Stomach smooth muscle (tissue), 2 donors: Measurements from ENCODE around the gene CACNA2D4.

Experiments
- H3K27ac ChIP-seq: one replicate; pipeline ENCODE4 v1.7.0; 2013; ENCODE audit warnings: mild to moderate bottlenecking, low read length, inconsistent platforms
- H3K27me3 ChIP-seq, 2 donors: one replicate each; pipeline ENCODE4 v1.7.0; 2013; ENCODE audit warnings: low read length in 2 of 2; ENCODE audit not compliant: insufficient read depth in 2 of 2, control insufficient read depth in 1 of 2
- H3K36me3 ChIP-seq, 2 donors: one replicate each; pipeline ENCODE4 v1.7.0; 2013; ENCODE audit warnings: low read length in 2 of 2; ENCODE audit not compliant: control insufficient read depth in 2 of 2, insufficient read depth in 2 of 2
- H3K4me1 ChIP-seq: one replicate; pipeline ENCODE4 v1.7.0; 2013; ENCODE audit warnings: low read length; ENCODE audit not compliant: control insufficient read depth, insufficient read depth
- H3K4me3 ChIP-seq, 2 donors: one replicate each; pipeline ENCODE4 v1.7.0; 2013; ENCODE audit warnings: low read length in 2 of 2
- H3K9ac ChIP-seq, 2 donors: one replicate each; pipeline ENCODE4 v1.7.0; 2013; ENCODE audit warnings: low read length in 2 of 2, mild to moderate bottlenecking in 1 of 2
- H3K9me3 ChIP-seq, 2 donors: one replicate each; pipeline ENCODE4 v1.7.0; 2013; ENCODE audit warnings: low read length in 2 of 2; ENCODE audit not compliant: control insufficient read depth in 2 of 2
- donor health status: healthy.
- donor health status: Pancreatic carcinoma.

The CACNA2D4 gene

GRCh38 chr12:1908758-1909157 is 9.7 kb downstream of the CACNA2D4 start:
- Histone ChIP-seq H3K27me3 (peaks cover 2 to 3% of the 10 kb centered on the region in 2 donors), H3K36me3 (no peaks in the 10 kb centered on the region), H3K4me3 (no peak overlapping the region), H3K27ac (no peak overlapping the region), H3K9ac (no peak overlapping the region), H3K9me3 (peaks cover 0 to 9% of the 10 kb centered on the region in 2 donors), H3K4me1 (peaks cover 5% of the 10 kb centered on the region)

GRCh38 chr12:1907652-1908611 is 10.5 kb downstream of the CACNA2D4 start:
- Histone ChIP-seq H3K9me3 (peaks cover 0 to 12% of the 10 kb centered on the region in 2 donors), H3K4me1 (peaks cover 5% of the 10 kb centered on the region), H3K9ac (no peak overlapping the region), H3K4me3 (no peak overlapping the region), H3K27ac (no peak overlapping the region), H3K27me3 (peaks cover 2 to 3% of the 10 kb centered on the region in 2 donors), H3K36me3 (no peaks in the 10 kb centered on the region)

DNA sequence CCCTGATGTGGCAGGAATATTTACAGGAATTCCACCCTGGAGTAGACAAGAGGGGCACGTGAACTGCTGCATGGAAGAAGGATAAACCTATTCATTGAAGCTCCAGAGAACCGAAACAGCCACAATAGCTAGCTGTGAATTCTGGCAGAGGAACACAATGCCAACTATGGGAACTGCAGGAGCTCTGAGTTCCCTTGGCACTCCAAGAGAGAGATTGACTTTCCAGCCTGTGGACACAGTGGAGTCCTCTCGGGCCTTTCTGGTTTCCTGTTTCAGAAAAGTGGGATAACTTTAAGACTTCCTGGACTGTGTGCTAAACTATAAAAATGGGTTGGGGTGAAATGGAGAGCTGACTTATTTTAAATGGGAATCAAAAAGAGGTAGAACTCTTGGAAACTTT is 11.9 kb downstream of the CACNA2D4 start:
- Histone ChIP-seq H3K9me3 (peaks cover 0 to 12% of the 10 kb centered on the region in 2 donors), H3K27ac (no peak overlapping the region), H3K4me3 (no peak overlapping the region)

GRCh38 chr12:1904875-1905274 is 13.6 kb downstream of the CACNA2D4 start:
- H3K27me3 ChIP-seq = peaks cover 0 to 2% of the 10 kb centered on the region in 2 donors
- no peak overlapping the region for H3K4me3 ChIP-seq
- H3K27ac ChIP-seq = no peak overlapping the region
- no peak overlapping the region for H3K9ac ChIP-seq
- H3K36me3 ChIP-seq = no peaks in the 10 kb centered on the region
- peaks cover 0 to 12% of the 10 kb centered on the region in 2 donors for H3K9me3 ChIP-seq
- H3K4me1 ChIP-seq = peaks cover 5% of the 10 kb centered on the region

More for the DNA sequence above, 11.9 kb downstream of the CACNA2D4 start:
- H3K9ac ChIP-seq = no peak overlapping the region
- peaks cover 2 to 3% of the 10 kb centered on the region in 2 donors for H3K27me3 ChIP-seq
- H3K4me1 ChIP-seq = peaks cover 5% of the 10 kb centered on the region
- no peaks in the 10 kb centered on the region for H3K36me3 ChIP-seq

DNA sequence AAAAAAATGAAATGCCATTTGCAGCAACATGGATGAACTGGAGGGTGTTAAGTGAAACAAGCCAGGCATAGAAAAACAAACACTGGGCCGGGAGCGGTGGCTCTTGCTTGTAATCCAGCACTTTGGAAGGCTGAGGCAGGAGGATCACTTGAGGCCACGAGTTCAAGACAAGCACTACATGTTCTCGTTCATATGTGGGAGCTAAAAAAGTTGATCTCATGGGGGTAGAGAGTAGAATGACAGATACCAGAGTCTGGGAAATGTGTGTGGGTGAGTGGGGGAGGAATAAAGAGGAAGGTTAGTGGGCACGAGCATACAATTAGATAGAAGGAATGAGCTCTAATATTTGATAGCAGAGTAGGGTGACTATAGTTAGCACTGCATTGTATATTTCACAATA is 21.5 kb downstream of the CACNA2D4 start:
- no peak overlapping the region for H3K9ac ChIP-seq
- H3K36me3 ChIP-seq = no peaks in the 10 kb centered on the region
- H3K27ac ChIP-seq = no peak overlapping the region
- H3K4me3 ChIP-seq = no peak overlapping the region
- no peaks in the 10 kb centered on the region for H3K27me3 ChIP-seq
- no peaks in the 10 kb centered on the region for H3K9me3 ChIP-seq
- H3K4me1 ChIP-seq = no peaks in the 10 kb centered on the region

DNA sequence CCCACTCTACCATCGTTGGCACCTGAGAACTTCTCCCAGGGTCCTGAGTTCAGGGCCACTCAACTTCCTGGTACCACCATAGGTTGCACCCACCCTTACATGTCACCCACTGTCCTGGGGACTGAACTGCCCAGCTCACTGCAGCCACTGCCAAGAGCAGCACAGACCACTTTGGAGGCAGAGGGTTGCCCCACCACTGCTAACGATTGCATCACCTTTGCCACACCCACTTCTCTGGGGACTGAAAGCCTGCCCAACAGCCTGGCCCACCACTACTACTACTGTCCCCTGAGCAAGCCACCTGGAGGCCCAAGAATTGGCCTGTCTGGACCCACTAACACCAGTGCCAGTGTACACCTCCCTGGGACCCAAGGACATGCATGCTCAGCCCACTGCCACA is 27.6 kb downstream of the CACNA2D4 start:
- H3K4me3 ChIP-seq = no peak overlapping the region
- H3K9me3 ChIP-seq = peaks cover 0 to 5% of the 10 kb centered on the region in 2 donors
- H3K27me3 ChIP-seq = no peaks in the 10 kb centered on the region
- H3K9ac ChIP-seq = no peak overlapping the region
- no peaks in the 10 kb centered on the region for H3K36me3 ChIP-seq
- H3K4me1 ChIP-seq = no peaks in the 10 kb centered on the region
- no peak overlapping the region for H3K27ac ChIP-seq

- Histone ChIP-seq H3K4me3 (no peak overlapping the region), H3K27me3 (no peaks in the 10 kb centered on the region), H3K36me3 (no peaks in the 10 kb centered on the region), H3K4me1 (no peaks in the 10 kb centered on the region), H3K9me3 (peaks cover 0 to 5% of the 10 kb centered on the region in 2 donors), H3K27ac (no peak overlapping the region), H3K9ac (no peak overlapping the region)
These were observed 28.2 kb downstream of the CACNA2D4 start for GRCh38 chr12:1890119-1890703.

DNA sequence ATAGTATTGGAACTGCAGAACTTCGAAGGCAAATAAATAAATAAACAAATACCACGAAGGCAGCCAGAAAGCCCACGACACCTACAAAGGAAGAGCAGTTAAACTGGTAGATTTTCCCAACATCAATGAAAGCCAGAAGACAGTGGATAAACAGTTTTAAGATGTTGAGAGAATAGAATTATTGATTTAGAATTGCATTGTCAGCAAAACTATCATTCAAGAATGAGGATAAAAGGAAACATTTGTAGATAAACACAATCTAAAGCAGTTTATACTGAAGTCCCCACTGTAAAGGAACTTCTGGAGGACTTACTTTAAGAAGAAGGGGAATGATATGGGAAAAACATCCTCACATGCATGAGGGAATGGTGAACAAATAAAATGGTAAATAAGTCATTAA is 29.5 kb downstream of the CACNA2D4 start:
- no peaks in the 10 kb centered on the region for H3K36me3 ChIP-seq
- H3K9ac ChIP-seq = no peak overlapping the region
- H3K27me3 ChIP-seq = peaks cover 0 to 2% of the 10 kb centered on the region in 2 donors
- H3K4me1 ChIP-seq = no peaks in the 10 kb centered on the region
- peaks cover 0 to 5% of the 10 kb centered on the region in 2 donors for H3K9me3 ChIP-seq
- H3K4me3 ChIP-seq = no peak overlapping the region
- H3K27ac ChIP-seq = no peak overlapping the region

DNA sequence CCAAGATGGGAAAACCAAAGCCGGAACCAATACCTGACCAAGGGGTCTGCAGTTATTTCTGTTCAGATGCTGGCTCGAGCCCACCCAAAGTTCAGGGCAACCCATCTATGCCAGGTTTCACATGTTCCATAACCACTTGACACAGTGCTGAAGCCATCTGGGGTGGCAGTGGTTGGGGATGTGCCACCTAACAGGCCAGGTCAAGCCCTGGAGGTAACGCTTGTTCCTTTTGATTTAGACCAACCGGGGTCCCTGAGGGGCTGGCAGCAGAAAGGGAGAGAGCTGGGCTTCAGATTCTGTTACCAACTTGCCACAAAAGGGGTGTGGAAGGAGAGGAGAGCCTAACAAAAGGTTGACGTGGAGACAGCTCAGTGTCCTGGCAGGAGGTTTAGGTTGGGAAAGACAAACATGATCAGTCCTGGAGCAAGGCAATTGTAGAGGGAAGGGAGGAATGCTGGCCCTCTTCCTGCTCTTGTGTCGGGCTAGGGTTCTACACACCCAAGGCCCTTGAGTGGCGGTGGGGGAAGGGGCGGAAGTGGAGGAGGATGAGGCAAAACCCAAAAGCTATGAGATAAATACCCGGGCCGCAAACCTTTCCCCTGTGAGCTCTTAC is 31.9 kb downstream of the CACNA2D4 start:
- H3K9ac ChIP-seq = no peak overlapping the region
- peaks cover 0 to 5% of the 10 kb centered on the region in 2 donors for H3K9me3 ChIP-seq
- no peak overlapping the region for H3K27ac ChIP-seq
- peaks cover 0 to 2% of the 10 kb centered on the region in 2 donors for H3K27me3 ChIP-seq
- no peaks in the 10 kb centered on the region for H3K4me1 ChIP-seq
- no peaks in the 10 kb centered on the region for H3K36me3 ChIP-seq
- H3K4me3 ChIP-seq = no peak overlapping the region

DNA sequence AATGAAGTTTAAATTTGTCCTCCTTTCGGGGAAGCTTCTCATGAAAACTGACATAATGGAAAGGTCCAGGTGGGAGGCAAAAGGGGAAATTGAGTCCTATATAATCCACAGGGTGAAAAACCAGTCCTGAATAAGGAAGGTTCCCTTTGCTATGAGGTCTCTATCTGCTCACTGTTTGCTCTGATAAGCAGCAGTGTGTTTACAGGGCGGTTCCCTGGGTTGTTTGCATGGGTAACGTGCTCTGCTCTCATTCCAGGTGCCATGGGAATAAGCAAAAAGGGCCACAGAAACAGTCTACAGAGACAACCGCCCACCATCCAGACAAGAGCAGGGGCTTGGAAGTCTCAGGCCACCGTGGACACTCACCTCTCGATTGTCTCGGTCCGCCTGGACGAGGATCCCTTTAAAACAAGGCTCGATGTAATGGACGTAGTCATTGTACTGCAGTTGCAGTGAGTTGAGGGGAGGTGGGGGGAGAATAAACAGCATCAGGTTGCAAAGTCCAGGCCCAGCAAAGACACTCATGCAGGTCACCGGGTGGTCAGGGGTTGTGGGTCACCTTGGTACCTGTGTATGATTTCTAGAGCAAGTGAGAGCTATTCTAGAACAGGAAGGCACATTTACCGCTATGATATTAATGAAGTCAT is 32.7 kb downstream of the CACNA2D4 start:
- Histone ChIP-seq H3K27me3 (peaks cover 0 to 2% of the 10 kb centered on the region in 2 donors), H3K27ac (no peak overlapping the region), H3K4me3 (no peak overlapping the region), H3K4me1 (no peaks in the 10 kb centered on the region), H3K36me3 (no peaks in the 10 kb centered on the region), H3K9ac (no peak overlapping the region), H3K9me3 (no peaks in the 10 kb centered on the region)
